Left lobe of liver (tissue), 2 donors: ENCODE data around the gene BRD9. TPM values are rescaled to one million over a fixed set of nuclear protein-coding genes. Genes with fewer than 3 reads are reported as not detected.
"Not testable (repeated sequence)": the region's sequence is repeated elsewhere in the genome, so short reads cannot be mapped to it uniquely, and the experiment has no call there.

ENCODE experiments used
- ATAC-seq: fragments of 200-7000 bp; cut with Tn5 transposase; one replicate; pipeline ENCODE4 v1.9.1; 2020; ENCODE audit warnings: mild to moderate bottlenecking, moderate library complexity
- DNase-seq: peaks from one replicate; pipeline ENCODE4 v3.0.0-alpha.2; 2020; ENCODE audit warnings: low spot score
- total RNA-seq: library from RNA; stranded (reverse); gene quantifications from one replicate; pipeline ENCODE4 v1.2.1, GENCODE V29; 2021
- donor health status: DM: no; HTN: no; CAD: no; lungs with moderate emphysema.
- donor health status: DM: no; HTN: yes; CAD: no.

Gene BRD9
- total RNA-seq, 1 donor from 2014 or later = 19.0 TPM

DNA sequence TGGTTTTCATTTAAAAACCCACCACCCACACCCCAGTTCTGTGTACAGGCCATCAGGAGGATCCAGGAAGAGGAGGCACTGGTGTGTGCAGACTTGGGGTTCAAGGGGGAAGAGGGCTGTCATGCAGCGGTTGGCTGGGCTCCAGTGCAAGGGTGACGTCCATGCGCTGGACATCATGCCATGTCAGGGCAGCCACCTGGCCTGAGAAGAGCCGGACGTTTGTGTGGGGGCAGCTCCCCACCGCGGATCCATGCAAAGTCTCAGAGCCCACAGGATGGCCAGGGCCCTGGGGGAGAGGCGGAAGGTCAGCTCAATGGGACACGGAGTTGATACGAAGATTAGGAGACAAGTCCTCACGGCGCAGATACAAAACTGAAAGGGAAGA is 11.1 kb downstream of the BRD9 start:
- no peak for DNase-seq
- ATAC-seq = no peak

- DNase-seq (no peak), ATAC-seq (no peak)
Observed at GRCh38 chr5:880816-881550, 11.6 kb downstream of the BRD9 start.

- ATAC-seq = peak; percentile 10
- not testable (repeated sequence) for DNase-seq
Observed at GRCh38 chr5:878677-879076, 13.9 kb downstream of the BRD9 start.

DNA sequence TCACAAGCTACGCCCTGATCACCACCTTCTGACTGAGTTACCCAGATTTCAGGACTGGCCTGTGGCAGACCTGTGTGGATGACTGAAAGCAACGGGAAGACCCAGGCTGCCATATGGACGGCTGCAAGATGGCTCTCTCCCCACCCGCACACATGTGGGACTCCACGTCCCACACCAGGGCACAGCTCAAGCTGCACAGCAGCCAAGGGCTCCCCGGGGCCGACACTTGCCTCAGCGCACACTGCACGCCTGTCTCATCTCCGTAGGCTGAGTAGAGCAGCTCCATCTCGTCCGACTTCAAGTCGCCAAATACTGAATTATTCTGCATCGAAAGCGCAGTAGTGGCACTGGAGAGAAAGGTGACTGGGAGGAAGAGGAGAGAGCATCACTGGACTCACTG is 14.5 kb downstream of the BRD9 start:
- DNase-seq (no peak), ATAC-seq (no peak)

DNA sequence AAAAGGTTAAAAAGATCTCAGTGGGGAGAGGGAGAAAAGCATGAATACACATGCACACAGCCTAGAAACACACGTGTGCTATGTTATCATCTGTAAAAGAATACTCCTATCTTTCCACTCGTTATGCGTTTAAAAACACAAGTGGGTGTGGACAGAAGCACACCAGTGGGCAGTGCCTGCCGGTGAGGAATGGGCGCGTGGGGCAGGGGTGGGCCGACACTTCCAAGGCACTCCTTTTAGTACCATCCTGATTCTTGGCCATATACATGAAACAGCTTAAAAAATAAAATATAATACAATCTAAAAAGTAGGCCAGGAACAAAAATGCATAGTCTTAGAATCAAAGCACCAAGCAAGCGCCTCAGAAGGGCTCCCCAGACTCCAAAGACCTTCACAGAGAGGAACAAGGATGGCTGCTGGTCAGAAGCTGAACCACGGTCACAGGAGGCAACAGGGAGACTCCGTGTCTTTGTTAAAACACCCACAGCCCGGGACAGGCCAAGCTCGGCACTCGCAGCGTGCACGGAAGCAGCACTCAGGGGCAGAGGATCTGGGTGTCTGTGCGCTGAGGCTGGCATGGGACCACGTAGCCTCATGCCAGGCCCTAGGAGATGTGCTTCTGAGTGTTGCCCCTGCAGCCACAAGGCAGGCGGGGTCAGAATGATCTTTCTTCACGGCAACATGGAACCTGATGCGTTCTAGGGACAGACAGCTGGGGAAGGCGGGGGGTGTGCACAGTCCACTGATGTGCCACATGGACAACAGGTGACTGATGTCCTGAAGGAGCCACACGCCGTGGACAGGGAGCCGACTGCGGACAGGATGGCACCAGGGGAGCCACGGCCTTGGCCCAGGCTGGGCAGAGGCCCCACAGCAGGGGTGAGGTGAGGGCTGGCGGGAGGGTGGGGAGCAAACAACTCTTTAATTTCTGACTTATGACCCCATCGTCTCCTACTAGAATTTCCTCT is 15.9 kb downstream of the BRD9 start:
- DNase-seq (no peak), ATAC-seq (no peak)

DNA sequence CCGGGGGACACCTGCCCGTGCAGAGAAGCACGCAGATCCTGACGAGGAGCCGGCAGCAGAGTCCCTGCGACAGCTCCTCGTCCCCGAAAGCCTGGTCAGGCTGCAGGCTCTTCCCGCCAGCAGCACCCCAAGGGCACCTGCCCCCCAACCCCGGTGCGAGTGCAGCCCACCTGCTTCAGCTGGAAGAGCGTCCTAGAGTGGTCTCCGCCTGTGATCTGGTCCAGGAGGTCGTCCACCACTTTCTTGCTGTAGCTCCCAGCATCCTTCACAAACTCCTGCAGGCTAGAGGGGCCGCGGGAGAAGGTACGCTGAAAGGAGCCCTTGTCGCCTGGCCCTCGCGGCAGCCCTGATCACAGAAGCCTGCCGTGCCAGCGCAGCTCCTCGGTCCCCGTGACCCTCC is 16.7 kb downstream of the BRD9 start:
- ATAC-seq (no peak), DNase-seq (no peak)

GRCh38 chr5:873328-873727 is 19.3 kb downstream of the BRD9 start:
- DNase-seq (no peak), ATAC-seq (no peak)

- peak; percentile 47 for ATAC-seq
- no peak for DNase-seq
Observed at GRCh38 chr5:872301-872700, 20.3 kb downstream of the BRD9 start.

GRCh38 chr5:871596-872298 is 20.9 kb downstream of the BRD9 start:
- DNase-seq = no peak
- no peak for ATAC-seq

- DNase-seq (no peak), ATAC-seq (no peak)
Observed at GRCh38 chr5:870956-871355, 21.6 kb downstream of the BRD9 start.

GRCh38 chr5:868428-869135 is 24.0 kb downstream of the BRD9 start:
- DNase-seq = no peak
- no peak for ATAC-seq

- no peak for DNase-seq
- ATAC-seq = no peak
Observed at GRCh38 chr5:867300-867870, 25.2 kb downstream of the BRD9 start.

GRCh38 chr5:865771-866170 is 26.8 kb downstream of the BRD9 start:
- no peak for DNase-seq
- ATAC-seq = no peak

GRCh38 chr5:865168-865521 is 27.5 kb downstream of the BRD9 start:
- ATAC-seq (no peak), DNase-seq (no peak)

- ATAC-seq = peak; percentile 14
- DNase-seq = no peak
Observed at GRCh38 chr5:864492-865167, 28.0 kb downstream of the BRD9 start.

DNA sequence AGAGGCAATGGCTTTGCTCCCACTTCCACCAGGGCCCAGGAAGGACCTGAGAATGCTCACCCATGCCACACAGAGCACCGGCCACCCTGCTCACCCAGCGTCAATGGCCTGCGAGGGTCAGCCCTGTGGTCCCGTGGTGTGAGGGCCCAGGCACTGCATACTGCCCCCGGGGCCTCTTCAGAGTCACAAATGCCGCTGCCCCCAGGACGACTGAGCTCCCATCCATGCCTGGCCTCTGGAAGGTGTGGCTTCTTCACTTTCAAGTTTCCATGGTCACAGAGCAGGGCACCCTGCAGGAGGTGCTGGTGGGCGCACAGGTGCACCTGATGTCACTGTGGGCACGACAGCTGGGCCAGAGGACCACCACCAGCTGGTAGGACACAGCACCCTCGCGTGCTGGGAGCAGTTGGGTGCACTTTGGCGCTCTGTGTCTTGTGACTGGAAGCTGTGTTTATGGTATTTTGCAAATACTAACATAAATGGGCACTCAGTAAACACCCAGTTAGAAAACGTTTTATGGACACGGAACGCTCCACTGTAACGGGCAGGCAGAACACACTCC is 29.3 kb downstream of the BRD9 start:
- no peak for ATAC-seq
- DNase-seq = no peak

GRCh38 chr5:862367-863243 is 30.0 kb downstream of the BRD9 start:
- ATAC-seq (no peak), DNase-seq (no peak)

DNA sequence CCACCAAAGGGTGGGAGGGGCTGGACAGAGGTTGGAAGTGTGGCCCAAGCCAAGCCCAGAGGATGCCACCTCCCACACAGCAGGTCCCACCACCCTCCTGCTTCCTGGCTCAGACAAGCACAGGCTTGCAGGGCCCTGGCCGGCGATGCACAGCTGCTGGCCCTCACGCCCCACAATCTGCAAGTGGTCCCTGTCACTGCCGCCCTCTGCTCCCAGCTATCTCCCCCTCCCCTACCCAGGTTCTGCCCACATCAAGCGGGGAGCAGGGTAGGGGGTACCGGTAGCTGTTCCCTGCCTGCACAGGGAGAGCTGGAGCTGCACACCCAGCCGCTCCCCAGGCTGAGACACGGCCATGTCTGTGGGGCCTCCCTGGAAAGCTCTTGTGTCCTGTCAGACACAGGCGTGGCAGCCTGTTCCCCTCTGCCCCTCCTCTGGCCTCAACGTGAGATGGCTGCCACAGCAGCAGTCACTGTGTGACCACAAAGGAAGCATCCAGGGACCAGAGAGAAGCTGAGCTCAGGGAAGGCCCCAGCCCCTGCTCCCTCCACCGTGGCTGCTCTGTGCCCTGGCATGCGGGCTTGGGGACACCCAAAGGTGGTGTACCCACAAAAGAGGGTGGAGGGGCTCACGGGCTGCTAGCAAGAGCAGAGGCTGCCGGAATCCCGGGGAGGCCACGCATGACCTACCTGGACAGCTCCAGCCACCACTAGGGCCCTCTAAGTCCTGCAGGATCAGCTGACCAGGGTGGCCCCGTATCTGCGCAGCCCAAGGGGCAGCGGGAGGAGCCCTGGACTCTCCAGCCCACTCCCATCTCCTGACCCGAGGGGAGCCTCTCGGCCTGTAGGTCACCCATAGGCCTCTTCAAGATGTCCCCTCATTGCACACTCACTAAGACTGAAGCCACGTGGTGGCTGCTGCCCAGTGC is 30.9 kb downstream of the BRD9 start:
- no peak for DNase-seq
- ATAC-seq = no peak
